HG02970 (cell line): ENCODE data around the gene TMEM120B.

Source experiments
- ATAC-seq: cut with Tn5 transposase; IDR thresholded peaks from one replicate; pipeline ENCODE4 v1.9.1; 2021; ENCODE audit warnings: mild to moderate bottlenecking, moderate library complexity, moderate number of reproducible peaks; ENCODE audit not compliant: unreplicated experiment, low FRiP score

Gene TMEM120B

GRCh38 chr12:121770388-121770787 is 57.8 kb downstream of the TMEM120B start:
- no peak for ATAC-seq

- ATAC-seq, result no peak
Measured at GRCh38 chr12:121770813-121771625, 58.5 kb downstream of the TMEM120B start.

- ATAC-seq, result no peak
Measured at GRCh38 chr12:121773011-121773777, 60.6 kb downstream of the TMEM120B start.

- ATAC-seq, result no peak
Measured at GRCh38 chr12:121774968-121775474, 62.5 kb downstream of the TMEM120B start.

- ATAC-seq, result no peak
Measured at GRCh38 chr12:121775501-121775900, 62.9 kb downstream of the TMEM120B start.

GRCh38 chr12:121776190-121777098 is 63.9 kb downstream of the TMEM120B start:
- no peak for ATAC-seq

GRCh38 chr12:121778567-121779421 is 66.2 kb downstream of the TMEM120B start:
- no peak for ATAC-seq

- ATAC-seq, result no peak
Measured at GRCh38 chr12:121779422-121779895, 66.9 kb downstream of the TMEM120B start.

GRCh38 chr12:121780429-121780828 is 67.9 kb downstream of the TMEM120B start:
- ATAC-seq, result no peak

GRCh38 chr12:121781484-121781997 is 69.0 kb downstream of the TMEM120B start:
- no peak for ATAC-seq

GRCh38 chr12:121781998-121782979 is 69.7 kb downstream of the TMEM120B start:
- ATAC-seq, result no peak

- no peak for ATAC-seq
Measured at GRCh38 chr12:121783766-121784165, 71.2 kb downstream of the TMEM120B start.

- ATAC-seq, result no peak
Measured at GRCh38 chr12:121784460-121784859, 71.9 kb downstream of the TMEM120B start.

- no peak for ATAC-seq
Measured at GRCh38 chr12:121786440-121786825, 73.9 kb downstream of the TMEM120B start.

GRCh38 chr12:121787063-121788025 is 74.8 kb downstream of the TMEM120B start:
- ATAC-seq, result no peak

GRCh38 chr12:121788176-121788818 is 75.7 kb downstream of the TMEM120B start:
- no peak for ATAC-seq
